ENCODE results near the gene SERPINA1. TPM values are rescaled to one million over a fixed set of nuclear protein-coding genes. Genes with fewer than 3 reads are reported as not detected.

SERPINA1 gene
- total and polyA plus RNA-seq, 2 of the 13 experiments (the other 11 are each of a cell fraction or from before 2014, with no cell fraction given), result 3,266 to 11,015 TPM

DNA sequence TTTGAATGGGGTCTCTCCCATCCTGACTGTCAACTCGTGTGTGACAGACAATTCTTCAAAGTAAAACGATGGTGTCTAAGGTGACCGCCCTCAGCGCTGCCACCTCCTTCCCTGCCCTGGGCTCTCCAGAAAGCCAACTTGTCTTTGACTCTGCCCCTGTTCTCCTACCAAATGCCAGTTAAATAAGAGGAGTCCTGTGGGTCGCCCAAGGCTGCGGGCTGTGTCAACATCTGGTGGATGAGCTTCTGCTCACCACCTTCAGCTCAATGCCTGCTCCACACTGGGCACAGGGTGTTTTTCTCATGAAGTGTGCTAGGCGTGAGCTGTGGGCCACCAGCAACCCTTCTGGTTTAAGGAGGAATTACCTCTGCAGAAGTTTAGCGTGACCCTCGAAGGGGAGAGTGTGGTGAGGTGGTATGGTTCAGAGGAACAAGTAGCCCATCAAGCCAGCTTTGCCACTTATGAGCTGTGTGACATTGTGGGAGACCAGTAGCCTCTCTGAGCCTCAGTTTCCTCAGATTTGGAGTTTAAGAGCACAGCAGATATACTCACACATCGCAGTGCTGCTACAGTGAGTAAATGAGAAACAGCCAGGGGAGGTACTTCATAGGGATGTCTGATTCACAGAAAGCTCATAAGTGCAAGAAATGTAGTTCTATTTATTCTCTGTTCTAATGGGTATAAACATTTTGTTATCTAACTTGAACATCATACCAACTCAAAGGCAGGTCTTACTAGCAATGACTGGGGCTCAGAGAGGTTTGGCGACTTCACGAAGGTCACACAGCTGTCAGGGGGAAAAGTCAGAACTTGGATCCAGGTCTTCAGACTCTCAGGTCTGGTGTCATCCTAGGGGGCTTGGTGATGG lies 12.1 kb downstream of the SERPINA1 start (continued):
- TF ChIP-seq, protein P1, sequence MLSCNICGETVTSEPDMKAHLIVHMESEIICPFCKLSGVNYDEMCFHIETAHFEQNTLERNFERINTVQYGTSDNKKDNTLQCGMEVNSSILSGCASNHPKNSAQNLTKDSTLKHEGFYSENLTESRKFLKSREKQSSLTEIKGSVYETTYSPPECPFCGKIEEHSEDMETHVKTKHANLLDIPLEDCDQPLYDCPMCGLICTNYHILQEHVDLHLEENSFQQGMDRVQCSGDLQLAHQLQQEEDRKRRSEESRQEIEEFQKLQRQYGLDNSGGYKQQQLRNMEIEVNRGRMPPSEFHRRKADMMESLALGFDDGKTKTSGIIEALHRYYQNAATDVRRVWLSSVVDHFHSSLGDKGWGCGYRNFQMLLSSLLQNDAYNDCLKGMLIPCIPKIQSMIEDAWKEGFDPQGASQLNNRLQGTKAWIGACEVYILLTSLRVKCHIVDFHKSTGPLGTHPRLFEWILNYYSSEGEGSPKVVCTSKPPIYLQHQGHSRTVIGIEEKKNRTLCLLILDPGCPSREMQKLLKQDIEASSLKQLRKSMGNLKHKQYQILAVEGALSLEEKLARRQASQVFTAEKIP (CRISPR knock-in tag; IDR thresholded peaks at IDR 0.05; ENCODE audit: borderline replicate concordance), result no peak
- TF ChIP-seq NCOR1 (IDR thresholded peaks at IDR 0.05; ENCODE audit: borderline replicate concordance, low read length) (no peak), XRCC5 (optimal IDR thresholded peaks at IDR 0.05; ENCODE audit: low read length) (peak; percentile 56), TSC22D2 (CRISPR knock-in tag; IDR thresholded peaks at IDR 0.05; ENCODE audit: borderline replicate concordance) (no peak), ZNF343 (CRISPR knock-in tag; IDR thresholded peaks at IDR 0.05) (no peak; the same call in 1 of the 2 replicates), SRF (IDR thresholded peaks at IDR 0.05; ENCODE audit: low read depth, low read length) (peak; percentile 36; the same call in 1 of the 2 replicates), HHEX (CRISPR knock-in tag; IDR thresholded peaks at IDR 0.05) (0 out of 2 replicates have a peak, but pooled peaks have one; percentile 10), SP140L (CRISPR knock-in tag; IDR thresholded peaks at IDR 0.05; ENCODE audit: borderline replicate concordance) (no peak), PAF1 (CRISPR knock-in tag; IDR thresholded peaks at IDR 0.05) (peak; percentile 83), IKZF1 (IDR thresholded peaks at IDR 0.05) (no peak), RORA (CRISPR knock-in tag; IDR thresholded peaks at IDR 0.05) (no peak), WIZ (CRISPR knock-in tag; IDR thresholded peaks at IDR 0.05) (no peak), PPARG (CRISPR knock-in tag; conservative IDR thresholded peaks at IDR 0.05) (no peak; the same call in none of the 2 replicates), TOPORS (CRISPR knock-in tag; IDR thresholded peaks at IDR 0.05) (peak; percentile 80; the same call in 1 of the 2 replicates)
- TF ChIP-seq, protein P2, sequence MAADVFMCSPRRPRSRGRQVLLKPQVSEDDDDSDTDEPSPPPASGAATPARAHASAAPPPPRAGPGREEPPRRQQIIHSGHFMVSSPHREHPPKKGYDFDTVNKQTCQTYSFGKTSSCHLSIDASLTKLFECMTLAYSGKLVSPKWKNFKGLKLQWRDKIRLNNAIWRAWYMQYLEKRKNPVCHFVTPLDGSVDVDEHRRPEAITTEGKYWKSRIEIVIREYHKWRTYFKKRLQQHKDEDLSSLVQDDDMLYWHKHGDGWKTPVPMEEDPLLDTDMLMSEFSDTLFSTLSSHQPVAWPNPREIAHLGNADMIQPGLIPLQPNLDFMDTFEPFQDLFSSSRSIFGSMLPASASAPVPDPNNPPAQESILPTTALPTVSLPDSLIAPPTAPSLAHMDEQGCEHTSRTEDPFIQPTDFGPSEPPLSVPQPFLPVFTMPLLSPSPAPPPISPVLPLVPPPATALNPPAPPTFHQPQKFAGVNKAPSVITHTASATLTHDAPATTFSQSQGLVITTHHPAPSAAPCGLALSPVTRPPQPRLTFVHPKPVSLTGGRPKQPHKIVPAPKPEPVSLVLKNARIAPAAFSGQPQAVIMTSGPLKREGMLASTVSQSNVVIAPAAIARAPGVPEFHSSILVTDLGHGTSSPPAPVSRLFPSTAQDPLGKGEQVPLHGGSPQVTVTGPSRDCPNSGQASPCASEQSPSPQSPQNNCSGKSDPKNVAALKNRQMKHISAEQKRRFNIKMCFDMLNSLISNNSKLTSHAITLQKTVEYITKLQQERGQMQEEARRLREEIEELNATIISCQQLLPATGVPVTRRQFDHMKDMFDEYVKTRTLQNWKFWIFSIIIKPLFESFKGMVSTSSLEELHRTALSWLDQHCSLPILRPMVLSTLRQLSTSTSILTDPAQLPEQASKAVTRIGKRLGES (CRISPR knock-in tag; IDR thresholded peaks at IDR 0.05; ENCODE audit: borderline replicate concordance), result no peak
- TF ChIP-seq, protein P3, sequence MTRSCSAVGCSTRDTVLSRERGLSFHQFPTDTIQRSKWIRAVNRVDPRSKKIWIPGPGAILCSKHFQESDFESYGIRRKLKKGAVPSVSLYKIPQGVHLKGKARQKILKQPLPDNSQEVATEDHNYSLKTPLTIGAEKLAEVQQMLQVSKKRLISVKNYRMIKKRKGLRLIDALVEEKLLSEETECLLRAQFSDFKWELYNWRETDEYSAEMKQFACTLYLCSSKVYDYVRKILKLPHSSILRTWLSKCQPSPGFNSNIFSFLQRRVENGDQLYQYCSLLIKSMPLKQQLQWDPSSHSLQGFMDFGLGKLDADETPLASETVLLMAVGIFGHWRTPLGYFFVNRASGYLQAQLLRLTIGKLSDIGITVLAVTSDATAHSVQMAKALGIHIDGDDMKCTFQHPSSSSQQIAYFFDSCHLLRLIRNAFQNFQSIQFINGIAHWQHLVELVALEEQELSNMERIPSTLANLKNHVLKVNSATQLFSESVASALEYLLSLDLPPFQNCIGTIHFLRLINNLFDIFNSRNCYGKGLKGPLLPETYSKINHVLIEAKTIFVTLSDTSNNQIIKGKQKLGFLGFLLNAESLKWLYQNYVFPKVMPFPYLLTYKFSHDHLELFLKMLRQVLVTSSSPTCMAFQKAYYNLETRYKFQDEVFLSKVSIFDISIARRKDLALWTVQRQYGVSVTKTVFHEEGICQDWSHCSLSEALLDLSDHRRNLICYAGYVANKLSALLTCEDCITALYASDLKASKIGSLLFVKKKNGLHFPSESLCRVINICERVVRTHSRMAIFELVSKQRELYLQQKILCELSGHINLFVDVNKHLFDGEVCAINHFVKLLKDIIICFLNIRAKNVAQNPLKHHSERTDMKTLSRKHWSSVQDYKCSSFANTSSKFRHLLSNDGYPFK (CRISPR knock-in tag; IDR thresholded peaks at IDR 0.05; ENCODE audit: borderline replicate concordance), result no peak
- TF ChIP-seq, protein P4, sequence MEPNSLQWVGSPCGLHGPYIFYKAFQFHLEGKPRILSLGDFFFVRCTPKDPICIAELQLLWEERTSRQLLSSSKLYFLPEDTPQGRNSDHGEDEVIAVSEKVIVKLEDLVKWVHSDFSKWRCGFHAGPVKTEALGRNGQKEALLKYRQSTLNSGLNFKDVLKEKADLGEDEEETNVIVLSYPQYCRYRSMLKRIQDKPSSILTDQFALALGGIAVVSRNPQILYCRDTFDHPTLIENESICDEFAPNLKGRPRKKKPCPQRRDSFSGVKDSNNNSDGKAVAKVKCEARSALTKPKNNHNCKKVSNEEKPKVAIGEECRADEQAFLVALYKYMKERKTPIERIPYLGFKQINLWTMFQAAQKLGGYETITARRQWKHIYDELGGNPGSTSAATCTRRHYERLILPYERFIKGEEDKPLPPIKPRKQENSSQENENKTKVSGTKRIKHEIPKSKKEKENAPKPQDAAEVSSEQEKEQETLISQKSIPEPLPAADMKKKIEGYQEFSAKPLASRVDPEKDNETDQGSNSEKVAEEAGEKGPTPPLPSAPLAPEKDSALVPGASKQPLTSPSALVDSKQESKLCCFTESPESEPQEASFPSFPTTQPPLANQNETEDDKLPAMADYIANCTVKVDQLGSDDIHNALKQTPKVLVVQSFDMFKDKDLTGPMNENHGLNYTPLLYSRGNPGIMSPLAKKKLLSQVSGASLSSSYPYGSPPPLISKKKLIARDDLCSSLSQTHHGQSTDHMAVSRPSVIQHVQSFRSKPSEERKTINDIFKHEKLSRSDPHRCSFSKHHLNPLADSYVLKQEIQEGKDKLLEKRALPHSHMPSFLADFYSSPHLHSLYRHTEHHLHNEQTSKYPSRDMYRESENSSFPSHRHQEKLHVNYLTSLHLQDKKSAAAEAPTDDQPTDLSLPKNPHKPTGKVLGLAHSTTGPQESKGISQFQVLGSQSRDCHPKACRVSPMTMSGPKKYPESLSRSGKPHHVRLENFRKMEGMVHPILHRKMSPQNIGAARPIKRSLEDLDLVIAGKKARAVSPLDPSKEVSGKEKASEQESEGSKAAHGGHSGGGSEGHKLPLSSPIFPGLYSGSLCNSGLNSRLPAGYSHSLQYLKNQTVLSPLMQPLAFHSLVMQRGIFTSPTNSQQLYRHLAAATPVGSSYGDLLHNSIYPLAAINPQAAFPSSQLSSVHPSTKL (CRISPR knock-in tag; IDR thresholded peaks at IDR 0.05), result no peak
